K562 (cell line): Measurements from ENCODE around the gene PDF. TPM values are rescaled to one million over a fixed set of nuclear protein-coding genes. Genes with fewer than 3 reads are reported as not detected.

Experiments used
- ATAC-seq: fragments of 200-7000 bp; cut with Tn5 transposase; 3 replicates; pipeline ENCODE4 v1.9.1; 2020; ENCODE audit warnings: moderate library complexity
- BruUV-seq: library from RNA; stranded (reverse); fragments of 400-500 nt; replicated peaks from 2 replicates; lab custom pipeline; 2021; lab: Mats Ljungman, UMichigan
- CTCF ChIA-PET: fragments of 300-600 bp; formaldehyde crosslinking; extraction: SDS; loops from one replicate; lab custom pipeline; 2021; ENCODE audit warnings: low intra/inter-chr PET ratio; lab: Yijun Ruan, JAX
- POLR2A ChIA-PET: fragments of 300-600, 350-650 bp; sonication (Branson Sonifier 250); formaldehyde crosslinking; extraction: SDS; loops from one replicate; lab custom pipeline; 2021; ENCODE audit warnings: antibody characterized with exemption, inconsistent platforms; lab: Yijun Ruan, JAX
- DNase-seq, 4 experiments: peaks; one replicate each; pipeline versions ENCODE4 v3.0.0 to v3.0.0-alpha.2; 2011 to 2018; ENCODE audit warnings: low spot score in 3 of 4, mixed read lengths in 3 of 4; ENCODE audit errors: extremely low read depth in 1 of 4
- FAIRE-seq: peaks from 2 replicates; lab custom pipeline; 2011; peaks lifted over from hg19 to GRCh38; lab: Jason Lieb, UNC
- H2AFZ ChIP-seq: 2 replicates; pipeline ENCODE4 v1.6.0; 2011; ENCODE audit warnings: low read depth, low read length, control low read depth, inconsistent platforms
- H3K27ac ChIP-seq: fragments of 200-600 bp; 3 replicates; pipeline ENCODE4 v1.8.0; 2011; ENCODE audit warnings: low read depth, mild to moderate bottlenecking, control low read depth, inconsistent platforms, low read length, moderate library complexity, mixed read lengths; ENCODE audit errors: extremely low read depth
- H3K27me3 ChIP-seq, 2 experiments: fragments of 300-600 bp in 1 of 2; 2 replicates in 1 of 2; 3 replicates in 1 of 2; pipeline versions ENCODE4 v1.6.0 to v1.8.0; 2011; ENCODE audit warnings: inconsistent platforms in 2 of 2, low read length in 2 of 2, mild to moderate bottlenecking in 1 of 2, mixed read lengths in 1 of 2, moderate library complexity in 1 of 2; ENCODE audit not compliant: control insufficient read depth in 2 of 2, insufficient read depth in 2 of 2
- H3K36me3 ChIP-seq: fragments of 300-600 bp; 3 replicates; pipeline ENCODE4 v1.8.0; 2011; ENCODE audit warnings: mild to moderate bottlenecking, low read length, inconsistent platforms; ENCODE audit not compliant: control insufficient read depth, insufficient read depth
- H3K4me1 ChIP-seq, 2 experiments: fragments of 200-600 bp in 1 of 2; replicated peaks in 1 of 2; 2 replicates in 1 of 2; 3 replicates in 1 of 2; pipeline versions ENCODE4 v1.5.1 to v1.8.0; 2011; ENCODE audit warnings: inconsistent platforms in 2 of 2, low read length in 2 of 2, mild to moderate bottlenecking in 1 of 2, mixed read lengths in 1 of 2, moderate library complexity in 1 of 2; ENCODE audit not compliant: control insufficient read depth in 2 of 2, insufficient read depth in 2 of 2
- H3K4me2 ChIP-seq: 2 replicates; pipeline ENCODE4 v1.6.1; 2011; ENCODE audit warnings: low read length, control low read depth, inconsistent platforms, mixed read lengths; ENCODE audit not compliant: insufficient read depth
- H3K4me3 ChIP-seq: fragments of 200-600 bp; sonication (generic), shearing (Covaris generic); 2 replicates; pipeline ENCODE4 v1.5.1; 2016; ENCODE audit warnings: control low read depth, inconsistent platforms
- H3K79me2 ChIP-seq: fragments of 200-600 bp; 3 replicates; pipeline ENCODE4 v1.8.0; 2011; ENCODE audit warnings: low read length, inconsistent platforms; ENCODE audit not compliant: control insufficient read depth, insufficient read depth
- H3K9ac ChIP-seq, 2 experiments: 2 replicates each; pipeline versions ENCODE4 v1.6.0 to v1.6.1; 2011; ENCODE audit warnings: low read depth in 2 of 2, low read length in 2 of 2, control low read depth in 1 of 2, inconsistent platforms in 1 of 2, mild to moderate bottlenecking in 1 of 2, mixed read lengths in 1 of 2; ENCODE audit not compliant: insufficient read depth in 1 of 2
- H3K9me1 ChIP-seq: one replicate; pipeline ENCODE4 v1.6.0; 2011; ENCODE audit warnings: inconsistent platforms, mild to moderate bottlenecking, low read length, moderate library complexity; ENCODE audit not compliant: control insufficient read depth, insufficient read depth
- H3K9me3 ChIP-seq: replicated peaks from 2 replicates; pipeline ENCODE4 v1.5.1; 2011; ENCODE audit warnings: low read depth, low read length, inconsistent platforms; ENCODE audit not compliant: control insufficient read depth, insufficient read depth
- H4K20me1 ChIP-seq: replicated peaks from 2 replicates; pipeline ENCODE4 v1.6.1; 2011; ENCODE audit warnings: low read length, inconsistent platforms, mixed read lengths; ENCODE audit not compliant: control insufficient read depth, insufficient read depth
- POLR2AphosphoS5 ChIP-seq: IDR thresholded peaks from 2 replicates; pipeline ENCODE4 v1.6.1; 2011; ENCODE audit warnings: mild to moderate bottlenecking, low read depth, low read length, moderate library complexity; ENCODE audit not compliant: control insufficient read depth, insufficient read depth
- RBFOX2 ChIP-seq: fragments of 200-400 bp; formaldehyde crosslinking; IDR thresholded peaks from 2 replicates; pipeline ENCODE4 v1.6.1; 2017; ENCODE audit warnings: low read depth, mild to moderate bottlenecking, low read length, moderate library complexity
- WGBS: fragments of 100-300 bp; shearing (Covaris generic); methylation state at CpG from one replicate; pipeline ENCODE4 v1.1.6; 2016; ENCODE audit warnings: low coverage, mixed read lengths; ENCODE audit not compliant: insufficient coverage; ENCODE audit errors: missing lambda C conversion rate; 5-methylcytosine and 5-hydroxymethylcytosine counted together
- in situ Hi-C: fragments of 300-500 bp; cut with MboI; formaldehyde crosslinking; loops from 4 replicates; pipeline ENCODE4 v1.15.0; 2018; ENCODE audit warnings: inconsistent platforms, mixed read lengths
- intact Hi-C: fragments of 100-400 bp; cut with micrococcal nuclease; formaldehyde crosslinking; loops from 2 replicates; pipeline ENCODE4 v1.14.2; 2022
- polyA plus RNA-seq, 8 experiments: library from polyadenylated mRNA; depleted of rRNA in 4 of 8; stranded (reverse) in 5 of 8; unstranded in 3 of 8; fragments of >200 nt; fragmentation: Nextera tagmentation in 2 of 8; fragmentation: Illumina TruSeq in 1 of 8; extraction: Ambion mirVana in 2 of 8; extraction: Trizol in 1 of 8; gene quantifications; 2 replicates each; pipeline versions ENCODE4 v1.2.1 to v1.2.3, GENCODE V29; 2011 to 2014; ENCODE audit warnings: inconsistent platforms in 1 of 8, missing spikeins in 1 of 8
- total RNA-seq, 7 experiments: library from RNA; depleted of rRNA in 6 of 7; stranded (reverse); fragments of >200 nt in 6 of 7; fragmentation: Illumina TruSeq in 2 of 7; extraction: Trizol in 2 of 7; gene quantifications; 2 replicates each; pipeline versions ENCODE4 v1.2.1 to v1.2.3, GENCODE V29; 2011 to 2021; ENCODE audit warnings: low replicate concordance in 1 of 7
- TF ChIP-seq, protein P1 (sequence below): sonication (generic); formaldehyde crosslinking; IDR thresholded peaks from 2 replicates; pipeline ENCODE4 v1.8.0; 2023; ENCODE audit warnings: mild to moderate bottlenecking, missing genetic modification reagents

Gene PDF
- total and polyA plus RNA-seq, 9 of the 15 experiments (the other 6 are each of a cell fraction or from before 2014, with no cell fraction given) = 0.15 to 72.4 (median 5.6) TPM

GRCh38 chr16:69378036-69378435 is 47.6 kb upstream of the PDF start:
- Histone ChIP-seq H3K4me1 (peaks cover 0 to 8% of the 10 kb centered on the region in 2 experiments; a peak in 2 of 5 replicates), H2AFZ (no peak overlapping the region), H3K27ac (no peak overlapping the region)
- ATAC-seq = no peak
- in situ Hi-C loops = no loop called here
- BruUV-seq = no TSS peak
- CTCF ChIA-PET = no interaction called here
- TF ChIP-seq POLR2AphosphoS5 (0 out of 2 replicates have a peak, but pooled peaks have one; percentile 12), RBFOX2 (0 out of 2 replicates have a peak, but pooled peaks have one; percentile 12)
- TF ChIP-seq, protein P1, sequence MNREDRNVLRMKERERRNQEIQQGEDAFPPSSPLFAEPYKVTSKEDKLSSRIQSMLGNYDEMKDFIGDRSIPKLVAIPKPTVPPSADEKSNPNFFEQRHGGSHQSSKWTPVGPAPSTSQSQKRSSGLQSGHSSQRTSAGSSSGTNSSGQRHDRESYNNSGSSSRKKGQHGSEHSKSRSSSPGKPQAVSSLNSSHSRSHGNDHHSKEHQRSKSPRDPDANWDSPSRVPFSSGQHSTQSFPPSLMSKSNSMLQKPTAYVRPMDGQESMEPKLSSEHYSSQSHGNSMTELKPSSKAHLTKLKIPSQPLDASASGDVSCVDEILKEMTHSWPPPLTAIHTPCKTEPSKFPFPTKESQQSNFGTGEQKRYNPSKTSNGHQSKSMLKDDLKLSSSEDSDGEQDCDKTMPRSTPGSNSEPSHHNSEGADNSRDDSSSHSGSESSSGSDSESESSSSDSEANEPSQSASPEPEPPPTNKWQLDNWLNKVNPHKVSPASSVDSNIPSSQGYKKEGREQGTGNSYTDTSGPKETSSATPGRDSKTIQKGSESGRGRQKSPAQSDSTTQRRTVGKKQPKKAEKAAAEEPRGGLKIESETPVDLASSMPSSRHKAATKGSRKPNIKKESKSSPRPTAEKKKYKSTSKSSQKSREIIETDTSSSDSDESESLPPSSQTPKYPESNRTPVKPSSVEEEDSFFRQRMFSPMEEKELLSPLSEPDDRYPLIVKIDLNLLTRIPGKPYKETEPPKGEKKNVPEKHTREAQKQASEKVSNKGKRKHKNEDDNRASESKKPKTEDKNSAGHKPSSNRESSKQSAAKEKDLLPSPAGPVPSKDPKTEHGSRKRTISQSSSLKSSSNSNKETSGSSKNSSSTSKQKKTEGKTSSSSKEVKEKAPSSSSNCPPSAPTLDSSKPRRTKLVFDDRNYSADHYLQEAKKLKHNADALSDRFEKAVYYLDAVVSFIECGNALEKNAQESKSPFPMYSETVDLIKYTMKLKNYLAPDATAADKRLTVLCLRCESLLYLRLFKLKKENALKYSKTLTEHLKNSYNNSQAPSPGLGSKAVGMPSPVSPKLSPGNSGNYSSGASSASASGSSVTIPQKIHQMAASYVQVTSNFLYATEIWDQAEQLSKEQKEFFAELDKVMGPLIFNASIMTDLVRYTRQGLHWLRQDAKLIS (CRISPR knock-in tag) = no peak
- TF ChIP-seq, all 486 proteins: peak for 2
- H3K4me3 ChIP-seq = no peak overlapping the region
- peaks cover 80% of the 10 kb centered on the region for H3K36me3 ChIP-seq
- no peak for DNase-seq
- no peak for FAIRE-seq
- no peaks in the 10 kb centered on the region for H3K9me1 ChIP-seq
- H3K79me2 ChIP-seq = peaks cover 24% of the 10 kb centered on the region
- no peaks in the 10 kb centered on the region for H3K9me3 ChIP-seq
- POLR2A ChIA-PET = interaction anchor here (0.7 to 1.7 kb wide), 3 partner anchors 20 to 31 kb away, joined by 3 to 4 read pairs (median 3); no protein-coding TSS in a partner anchor
- intact Hi-C loops = no loop called here
- H3K27me3 ChIP-seq = no peaks in the 10 kb centered on the region
- WGBS = 75% methylated on average over 1 of the region's 1 CpG
- no peak overlapping the region for H3K4me2 ChIP-seq
- H4K20me1 ChIP-seq = no peaks in the 10 kb centered on the region
- no peak overlapping the region for H3K9ac ChIP-seq
